Stimulated activated CD4-positive, alpha-beta T cell treated with anti-CD3 and anti-CD28 coated beads, Interleukin-4, amount 100 ng/mL, for 1 hour (primary cell): ENCODE data around the gene DPPA5.
"Not testable (repeated sequence)": the region's sequence is repeated elsewhere in the genome, so short reads cannot be mapped to it uniquely, and the experiment has no call there.

Experiments
- DNase-seq: peaks from one replicate; pipeline ENCODE4 v3.0.0-alpha.2; 2020

The DPPA5 gene, protein sequence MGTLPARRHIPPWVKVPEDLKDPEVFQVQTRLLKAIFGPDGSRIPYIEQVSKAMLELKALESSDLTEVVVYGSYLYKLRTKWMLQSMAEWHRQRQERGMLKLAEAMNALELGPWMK

GRCh38 chr6:73353636-73354593 is at the start of gene DPPA5:
TSS of gene DPPA5 (minus strand) at chr6:73354276. CDS start at chr6:73354225, 51 bp downstream.
- no peak for DNase-seq

GRCh38 chr6:73400656-73401055 is 46.6 kb upstream of the DPPA5 start:
- DNase-seq: no peak

DNA sequence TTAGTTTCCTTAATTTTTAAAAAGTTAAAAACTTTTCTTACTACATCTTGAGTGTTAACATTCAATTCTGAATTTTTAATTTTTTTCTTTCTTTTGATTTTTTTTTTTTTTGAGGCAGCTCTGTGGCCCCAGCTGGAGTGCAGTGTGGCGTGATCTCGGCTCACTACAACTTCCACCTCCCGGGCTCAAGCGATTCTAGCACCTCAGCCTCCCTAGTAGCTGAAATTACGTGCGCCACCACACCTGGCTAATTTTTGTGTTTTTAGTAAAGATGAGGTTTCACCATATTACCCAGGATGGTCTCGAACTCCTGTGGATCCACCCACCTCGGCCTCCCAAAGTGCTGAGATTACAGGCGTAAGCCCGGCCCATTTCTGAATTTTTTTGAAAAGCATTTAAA is 41.8 kb upstream of the DPPA5 start:
- no peak for DNase-seq

GRCh38 chr6:73394577-73395354 is 40.7 kb upstream of the DPPA5 start, which contains the start of gene DDX43:
TSS of gene DDX43 (plus strand) at chr6:73394828. CDS start at chr6:73394906, 78 bp downstream.
- DNase-seq: peak; percentile 42

DNA sequence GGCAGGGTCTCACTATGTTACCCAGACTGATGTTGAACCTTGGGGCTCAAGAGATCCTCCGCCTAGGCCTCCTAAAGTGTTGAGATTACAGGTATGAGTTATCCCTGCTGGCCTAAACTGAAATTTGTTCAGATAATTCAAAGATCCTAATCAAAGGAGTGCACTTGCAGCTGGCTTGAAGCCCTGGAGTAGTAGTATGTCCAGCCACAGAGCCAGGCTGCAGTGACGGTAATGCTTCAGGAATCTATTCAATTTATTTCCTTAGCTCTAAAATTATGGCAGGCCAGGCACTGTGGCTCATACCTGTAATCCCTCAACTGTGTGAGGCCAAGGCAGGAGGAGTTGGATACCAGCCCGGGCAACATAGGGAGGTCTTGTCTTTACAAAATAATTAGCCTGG is 39.2 kb upstream of the DPPA5 start:
- no peak for DNase-seq

- not testable (repeated sequence) for DNase-seq
Measured at GRCh38 chr6:73392188-73392587, 38.1 kb upstream of the DPPA5 start.

- DNase-seq: no peak
Measured at GRCh38 chr6:73391675-73392074, 37.6 kb upstream of the DPPA5 start.

GRCh38 chr6:73389854-73390253 is 35.8 kb upstream of the DPPA5 start:
- no peak for DNase-seq

DNA sequence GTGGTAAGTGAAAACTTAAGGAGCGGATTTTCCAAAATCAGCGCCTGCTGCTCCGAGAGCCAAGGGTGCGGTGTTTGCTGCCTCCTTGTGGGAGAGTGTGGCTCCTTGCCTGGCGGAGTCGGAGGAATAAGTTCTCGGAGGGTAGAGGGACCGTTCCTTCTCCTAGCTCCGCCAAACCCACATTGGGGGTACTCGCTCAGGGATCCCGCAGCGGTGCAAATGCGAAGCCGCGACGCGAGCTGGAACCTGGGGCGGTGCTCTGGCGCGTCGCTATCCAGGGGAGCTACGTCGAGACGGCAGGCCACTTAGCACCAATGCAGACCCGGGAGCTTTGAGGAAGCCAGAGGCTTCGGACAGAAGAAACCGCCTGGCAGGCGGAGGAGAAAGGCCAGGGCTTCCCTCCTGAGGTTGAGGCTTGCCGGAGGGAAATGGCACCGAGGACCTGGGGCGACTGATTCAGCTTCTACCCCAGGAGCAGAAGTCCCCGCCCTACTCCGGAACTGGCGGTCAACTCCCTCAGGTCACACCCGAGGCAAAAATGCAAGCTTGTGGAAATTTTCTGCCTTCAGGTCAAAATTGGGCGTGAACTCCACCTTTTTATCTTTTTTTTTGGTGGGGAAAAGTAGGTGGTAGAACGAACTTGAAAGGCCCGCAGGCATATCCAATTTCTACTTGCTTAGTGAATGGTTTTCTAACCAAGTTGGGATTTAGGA is 34.9 kb upstream of the DPPA5 start:
- peak; percentile 36 for DNase-seq

DNA sequence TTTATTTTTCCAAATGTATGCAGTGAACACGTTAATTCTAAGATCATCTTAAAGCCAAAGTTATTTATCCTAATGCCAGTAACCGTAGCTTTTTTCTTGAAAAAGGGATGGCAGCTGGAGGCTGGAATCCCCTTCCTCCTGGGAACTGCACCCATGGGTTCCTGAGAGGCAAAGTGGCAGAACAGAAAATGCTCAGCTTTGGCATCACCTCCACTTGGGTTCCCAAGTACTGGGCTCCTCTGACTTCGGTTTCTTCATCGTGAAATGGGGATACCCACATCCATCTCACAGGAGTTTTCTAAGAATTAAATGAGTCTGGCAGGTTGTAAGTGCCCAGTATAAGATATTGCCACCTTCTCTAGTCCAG is 34.3 kb upstream of the DPPA5 start:
- no peak for DNase-seq

- no peak for DNase-seq
Measured at GRCh38 chr6:73382462-73383113, 28.5 kb upstream of the DPPA5 start.

GRCh38 chr6:73381531-73381930 is 27.5 kb upstream of the DPPA5 start:
- DNase-seq: not testable (repeated sequence)

DNA sequence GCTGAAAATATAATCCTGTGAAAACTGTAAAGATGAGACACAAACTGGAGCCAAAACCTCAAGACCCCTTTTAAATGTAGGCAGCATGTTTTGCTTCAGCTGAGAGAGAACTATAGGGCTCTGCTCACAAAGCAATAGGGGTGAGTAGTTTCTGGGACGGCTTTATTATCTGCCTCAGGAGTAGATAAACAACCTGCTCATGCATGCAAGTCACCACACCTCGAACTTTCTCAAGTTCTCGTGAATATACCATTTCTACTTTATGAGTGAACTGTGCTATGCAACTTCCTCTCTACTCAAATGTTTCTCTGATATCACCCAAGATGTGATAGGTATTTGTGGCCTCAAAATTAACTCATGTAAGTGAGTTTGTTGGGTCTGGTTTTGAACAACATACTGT is 23.1 kb upstream of the DPPA5 start:
- no peak for DNase-seq

DNA sequence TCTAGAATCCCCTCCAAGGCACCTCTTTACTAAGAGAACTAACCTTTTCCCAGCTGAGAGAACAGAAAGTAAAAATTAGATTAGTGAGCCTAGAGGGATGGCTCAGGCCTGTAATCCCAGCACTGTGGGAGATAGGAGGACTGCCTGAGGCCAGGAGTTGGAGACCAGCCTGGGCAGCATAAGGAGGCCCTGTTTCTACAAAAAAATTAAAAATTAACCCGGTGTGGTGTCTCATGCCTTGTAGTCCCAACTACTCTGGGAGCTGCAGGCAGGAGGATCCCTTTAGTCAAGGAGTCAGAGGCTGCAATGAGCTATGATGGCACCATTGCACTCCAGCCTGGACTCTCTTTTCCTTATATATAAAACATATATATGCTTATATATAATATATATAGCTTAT is 21.1 kb upstream of the DPPA5 start:
- no peak for DNase-seq

- DNase-seq: no peak
Measured at GRCh38 chr6:73372516-73372915, 18.4 kb upstream of the DPPA5 start.

- no peak for DNase-seq
Measured at GRCh38 chr6:73371984-73372383, 17.9 kb upstream of the DPPA5 start.

DNA sequence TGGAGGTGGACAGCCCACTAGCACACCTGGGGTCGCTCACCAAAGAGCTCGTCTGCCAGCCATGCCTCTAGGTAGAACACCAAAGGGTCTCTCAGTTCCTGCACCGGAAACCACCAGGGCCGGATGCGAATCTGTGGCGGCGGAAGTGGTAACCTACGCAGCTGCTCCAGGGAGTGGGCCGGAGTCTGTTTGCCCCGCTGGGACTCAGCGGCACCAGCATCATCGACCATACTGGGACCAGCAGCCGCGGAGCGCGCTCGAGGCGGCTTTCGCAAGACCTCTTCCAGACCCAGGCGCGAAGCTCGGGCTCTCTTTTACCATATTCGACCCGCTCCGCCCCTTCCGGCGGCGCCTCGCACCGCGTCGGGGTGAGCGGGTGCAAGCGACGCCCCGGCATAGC is 15.5 kb upstream of the DPPA5 start, which contains the start of gene OOEP:
OOEP (minus strand) TSS at position 335 of the 400 bp plus-strand sequence; CDS start at position 230, 105 bp downstream.
- no peak for DNase-seq

- DNase-seq: no peak
Measured at GRCh38 chr6:73369157-73369556, 15.1 kb upstream of the DPPA5 start.

GRCh38 chr6:73368675-73369074 is 14.6 kb upstream of the DPPA5 start:
- no peak for DNase-seq

GRCh38 chr6:73367761-73368355 is 13.8 kb upstream of the DPPA5 start:
- no peak for DNase-seq

- no peak for DNase-seq
Measured at GRCh38 chr6:73364549-73364948, 10.5 kb upstream of the DPPA5 start.

- no peak for DNase-seq
Measured at GRCh38 chr6:73364121-73364520, 10.0 kb upstream of the DPPA5 start.
